RWPE1 (cell line): ENCODE data around the gene FOXD2.
A peak's percentile ranks its signal among the peaks of the same experiment; 100 is the strongest.

ENCODE experiments used
- CTCF ChIA-PET: fragments of 350-600 bp; sonication (Branson Sonifier 250); formaldehyde crosslinking; extraction: SDS; loops from one replicate; lab custom pipeline; 2021; lab: Yijun Ruan, JAX
- POLR2A ChIA-PET: fragments of 400-600 bp; formaldehyde crosslinking; extraction: SDS; loops from one replicate; lab custom pipeline; 2020; ENCODE audit warnings: antibody characterized with exemption; ENCODE audit not compliant: low non-redundant PET; lab: Yijun Ruan, JAX
- DNase-seq: peaks from one replicate; pipeline ENCODE4 v3.0.0; 2012; ENCODE audit warnings: low spot score
- H3K27ac ChIP-seq: fragments of 450-650 bp; 2 replicates; pipeline ENCODE4 v1.5.1; 2017
- CTCF ChIP-seq: fragments of 450-650 bp; conservative IDR thresholded peaks from 2 replicates; pipeline ENCODE4 v1.5.1; 2017; ENCODE audit warnings: low read depth, mild to moderate bottlenecking

The FOXD2 gene

GRCh38 chr1:47468709-47469389, 31.0 kb downstream of the FOXD2 start:
- CTCF ChIA-PET = interaction anchor here (0.7 kb wide), 1 partner anchor 31 kb away, joined by 3 read pairs; no protein-coding TSS in a partner anchor
- H3K27ac ChIP-seq = no peak overlapping the region
- TF ChIP-seq CTCF = no peak
- DNase-seq = no peak
- POLR2A ChIA-PET = no interaction called here

- no peak for TF ChIP-seq CTCF
- no peak for DNase-seq
- ChIA-PET CTCF (interaction anchor here (0.7 kb wide), 1 partner anchor 32 kb away, joined by 3 read pairs; no protein-coding TSS in a partner anchor), POLR2A (no interaction called here)
- H3K27ac ChIP-seq = no peak overlapping the region
These were observed 31.5 kb downstream of the FOXD2 start for GRCh38 chr1:47469390-47469759.

GRCh38 chr1:47469910-47470309, 32.1 kb downstream of the FOXD2 start:
- CTCF ChIA-PET = interaction anchor here (1.2 kb wide), 1 partner anchor 32 kb away, joined by 3 read pairs; the partner anchor contains the start of gene FOXD2
- POLR2A ChIA-PET = no interaction called here
- no peak for TF ChIP-seq CTCF
- H3K27ac ChIP-seq = no peak overlapping the region
- DNase-seq = no peak

GRCh38 chr1:47471163-47471562, 33.3 kb downstream of the FOXD2 start:
- CTCF ChIA-PET = interaction anchor here (1.2 kb wide), 1 partner anchor 33 kb away, joined by 3 read pairs; the partner anchor contains the start of gene FOXD2
- no peak overlapping the region for H3K27ac ChIP-seq
- no peak for DNase-seq
- TF ChIP-seq CTCF = no peak
- POLR2A ChIA-PET = no interaction called here

- DNase-seq = no peak
- H3K27ac ChIP-seq = no peak overlapping the region
- no peak for TF ChIP-seq CTCF
- ChIA-PET CTCF (interaction anchor here (1.1 kb wide), 1 partner anchor 86 kb away, joined by 3 read pairs; no protein-coding TSS in a partner anchor), POLR2A (no interaction called here)
These were observed 36.7 kb downstream of the FOXD2 start for GRCh38 chr1:47474278-47475193.

GRCh38 chr1:47477595-47478080, 39.8 kb downstream of the FOXD2 start:
- ChIA-PET CTCF (interaction anchor here (0.6 kb wide), 1 partner anchor 1920 kb away, joined by 6 read pairs; no protein-coding TSS in a partner anchor), POLR2A (no interaction called here)
- TF ChIP-seq CTCF = no peak
- peak; percentile 40 for DNase-seq
- peak overlapping the region; percentile 22; the same call in 1 of the 2 replicates for H3K27ac ChIP-seq
